Effector CD4-positive, alpha-beta T cell (primary cell): ENCODE results near the gene NAT10.

ENCODE experiments used
- DNase-seq: peaks from one replicate; pipeline ENCODE4 v3.0.0-alpha.2; 2020

The NAT10 gene

GRCh38 chr11:34191578-34191977, 86.1 kb downstream of the NAT10 start:
- DNase-seq, result no peak

- DNase-seq, result no peak
Observed at GRCh38 chr11:34192481-34193401, 87.3 kb downstream of the NAT10 start.

- DNase-seq, result no peak
Observed at GRCh38 chr11:34194576-34195335, 89.3 kb downstream of the NAT10 start.
